ENCODE measurements around the gene CYP3A7. TPM values are rescaled to one million over a fixed set of nuclear protein-coding genes. Genes with fewer than 3 reads are reported as not detected.

Gene CYP3A7
- total and polyA plus RNA-seq, 2 donors (not counting 1 experiment from before 2014, with no cell fraction given): not detected

DNA sequence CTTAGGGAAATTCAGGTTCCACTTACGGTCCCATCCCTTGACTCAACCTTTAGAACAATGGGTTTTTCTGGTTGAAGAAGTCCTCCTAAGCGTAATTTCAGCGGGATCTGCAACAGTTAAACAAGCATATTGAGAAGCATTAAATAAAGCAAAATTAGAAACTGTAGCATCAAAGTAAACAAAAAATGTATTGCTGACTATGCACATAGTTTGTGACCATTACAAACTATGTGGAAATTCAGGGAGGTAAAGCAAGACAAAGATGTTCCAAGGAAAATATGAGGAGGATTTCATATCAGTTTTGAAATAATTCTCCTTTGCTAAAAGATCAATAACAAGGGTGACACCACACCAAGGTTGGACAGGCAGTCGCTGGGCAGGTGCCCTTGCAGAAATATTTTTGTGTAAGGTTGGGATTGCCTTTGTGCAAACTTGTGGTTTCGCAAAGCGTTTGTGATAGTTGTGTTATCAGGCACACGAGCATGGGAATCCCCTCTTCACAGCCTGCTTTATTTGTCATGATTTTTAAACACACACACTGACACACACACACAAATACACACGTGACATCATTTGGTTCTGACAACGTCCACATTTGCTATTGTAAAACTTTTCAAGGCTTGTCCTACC lies 49.8 kb downstream of the CYP3A7 start:
- Histone ChIP-seq H2AFZ (ENCODE audit: insufficient read depth, low read depth, low read length, poor library complexity, severe bottlenecking) (no peak overlapping the region), H3K36me3 (replicated peaks in 1 of 2; ENCODE audit: control extremely low read depth in 1 of 2, control insufficient read depth in 1 of 2, extremely low read depth in 1 of 2, insufficient read depth in 2 of 2, low read length in 1 of 2) (no peaks in the 10 kb centered on the region), H3K4me2 (replicated peaks; ENCODE audit: low read depth, low read length, poor library complexity, severe bottlenecking) (no peak overlapping the region), H3K27ac (ENCODE audit: low read length in 2 of 2) (no peak overlapping the region), H3K79me2 (ENCODE audit: control insufficient read depth, insufficient read depth, low read length) (no peaks in the 10 kb centered on the region), H3K4me1 (ENCODE audit: control insufficient read depth in 2 of 2, insufficient read depth in 2 of 2, low read length in 2 of 2) (no peaks in the 10 kb centered on the region), H3K9me3 (ENCODE audit: control extremely low read depth in 1 of 3, control insufficient read depth in 2 of 3, insufficient read depth in 1 of 3, low read length in 2 of 3) (peaks cover 0 to 12% (median 3%) of the 10 kb centered on the region in 3 donors), H4K20me1 (ENCODE audit: control insufficient read depth, insufficient read depth, low read length, poor library complexity, severe bottlenecking) (no peaks in the 10 kb centered on the region), H3K9ac (ENCODE audit: low read length) (no peak overlapping the region), H3K4me3 (ENCODE audit: control extremely low read depth in 1 of 5, extremely low read depth in 1 of 5, insufficient read depth in 1 of 5, low read depth in 2 of 5, low read length in 4 of 5) (no peak overlapping the region), H3K27me3 (replicated peaks in 1 of 4; ENCODE audit: control extremely low read depth in 1 of 4, control insufficient read depth in 3 of 4, insufficient read depth in 4 of 4, low read length in 3 of 4) (peaks cover 0 to 2% (median 0%) of the 10 kb centered on the region in 4 experiments)
- H3K4me3 Mint-ChIP-seq: no peak overlapping the region
- ATAC-seq (ENCODE audit: low read depth) (no peak), DNase-seq (no peak)
- H3K27me3 Mint-ChIP-seq: peaks cover 9% of the 10 kb centered on the region
- peaks cover 3% of the 10 kb centered on the region for H3K9me3 Mint-ChIP-seq (ENCODE audit: insufficient read depth)
- H3K27ac Mint-ChIP-seq: no peak overlapping the region
- 97% methylated on average over 5 of the region's 9 CpGs for WGBS (ENCODE audit: insufficient coverage)
- POLR2A ChIA-PET: no interaction called here
- H3K4me1 Mint-ChIP-seq: no peaks in the 10 kb centered on the region
- TF ChIP-seq, protein P1, sequence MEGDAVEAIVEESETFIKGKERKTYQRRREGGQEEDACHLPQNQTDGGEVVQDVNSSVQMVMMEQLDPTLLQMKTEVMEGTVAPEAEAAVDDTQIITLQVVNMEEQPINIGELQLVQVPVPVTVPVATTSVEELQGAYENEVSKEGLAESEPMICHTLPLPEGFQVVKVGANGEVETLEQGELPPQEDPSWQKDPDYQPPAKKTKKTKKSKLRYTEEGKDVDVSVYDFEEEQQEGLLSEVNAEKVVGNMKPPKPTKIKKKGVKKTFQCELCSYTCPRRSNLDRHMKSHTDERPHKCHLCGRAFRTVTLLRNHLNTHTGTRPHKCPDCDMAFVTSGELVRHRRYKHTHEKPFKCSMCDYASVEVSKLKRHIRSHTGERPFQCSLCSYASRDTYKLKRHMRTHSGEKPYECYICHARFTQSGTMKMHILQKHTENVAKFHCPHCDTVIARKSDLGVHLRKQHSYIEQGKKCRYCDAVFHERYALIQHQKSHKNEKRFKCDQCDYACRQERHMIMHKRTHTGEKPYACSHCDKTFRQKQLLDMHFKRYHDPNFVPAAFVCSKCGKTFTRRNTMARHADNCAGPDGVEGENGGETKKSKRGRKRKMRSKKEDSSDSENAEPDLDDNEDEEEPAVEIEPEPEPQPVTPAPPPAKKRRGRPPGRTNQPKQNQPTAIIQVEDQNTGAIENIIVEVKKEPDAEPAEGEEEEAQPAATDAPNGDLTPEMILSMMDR (IDR thresholded peaks at IDR 0.05): no peak
- TF ChIP-seq EZH2 (IDR thresholded peaks at IDR 0.05; ENCODE audit: borderline replicate concordance, insufficient read depth, low read depth, low read length, poor library complexity, severe bottlenecking): no peak
- CTCF ChIA-PET: no interaction called here
- intact Hi-C loops (cut with micrococcal nuclease): no loop called here

DNA sequence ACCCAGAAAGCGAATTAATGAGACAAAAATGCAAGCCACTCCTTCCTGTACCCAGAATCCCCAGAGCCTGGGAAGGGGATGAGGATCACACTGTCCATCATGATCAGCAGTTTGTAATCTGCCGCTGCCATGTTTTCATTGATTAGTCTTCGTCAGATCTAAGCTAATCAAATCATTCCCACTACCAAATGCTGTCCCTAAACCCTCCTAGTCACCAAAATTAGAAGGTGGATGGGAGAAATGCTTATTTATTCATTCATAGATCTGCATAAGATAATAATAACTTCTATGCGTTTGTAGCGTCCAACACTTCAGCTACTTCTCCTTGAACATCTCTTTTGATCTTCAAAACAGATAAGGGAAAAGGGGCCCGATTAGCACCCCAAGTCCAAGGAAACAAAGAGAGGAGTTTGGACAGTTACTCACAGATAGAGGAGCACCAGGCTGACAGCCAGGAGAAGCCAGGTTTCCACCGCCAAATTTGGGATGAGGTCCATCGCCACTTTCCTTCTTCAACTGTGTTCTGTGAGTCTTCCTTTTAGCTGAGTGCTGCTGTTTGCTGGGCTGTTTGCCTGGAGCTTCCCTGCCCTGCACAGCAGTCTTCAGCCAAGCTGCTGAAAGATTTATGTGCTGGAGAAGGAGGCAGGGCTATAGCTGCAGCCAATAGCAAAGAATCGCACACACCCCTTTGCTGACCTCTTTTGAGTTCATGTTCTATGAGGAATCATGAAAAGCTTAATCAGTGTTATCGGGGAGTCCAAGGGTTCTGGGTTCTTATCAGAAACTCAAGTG lies 55.4 kb downstream of the CYP3A7 start, which contains the start of gene CYP3A5:
Gene CYP3A5, minus strand, starts transcription at position 597 of the 792 bp plus-strand sequence. Its CDS starts 100 bp downstream, at position 497.
- CTCF ChIA-PET: no interaction called here
- peaks cover 3% of the 10 kb centered on the region for H3K9me3 Mint-ChIP-seq (ENCODE audit: insufficient read depth)
- H3K4me1 ChIP-seq (ENCODE audit: control insufficient read depth in 2 of 2, insufficient read depth in 2 of 2, low read length in 2 of 2): no peaks in the 10 kb centered on the region

More for the DNA sequence above, 55.4 kb downstream of the CYP3A7 start, which contains the start of gene CYP3A5:
- DNase-seq (no peak), ATAC-seq (ENCODE audit: low read depth) (no peak)
- Histone ChIP-seq H2AFZ (ENCODE audit: insufficient read depth, low read depth, low read length, poor library complexity, severe bottlenecking) (no peak within 1 kb of the TSS), H3K27me3 (replicated peaks in 1 of 4; ENCODE audit: control extremely low read depth in 1 of 4, control insufficient read depth in 3 of 4, insufficient read depth in 4 of 4, low read length in 3 of 4) (peaks cover 0 to 2% (median 0%) of the 10 kb centered on the region in 4 experiments), H3K4me2 (replicated peaks; ENCODE audit: low read depth, low read length, poor library complexity, severe bottlenecking) (no peak within 1 kb of the TSS), H3K9me3 (ENCODE audit: control extremely low read depth in 1 of 3, control insufficient read depth in 2 of 3, insufficient read depth in 1 of 3, low read length in 2 of 3) (peaks cover 0 to 5% (median 3%) of the 10 kb centered on the region in 3 donors), H3K27ac (ENCODE audit: low read length in 2 of 2) (no peak within 1 kb of the TSS), H4K20me1 (ENCODE audit: control insufficient read depth, insufficient read depth, low read length, poor library complexity, severe bottlenecking) (no peaks in the 10 kb centered on the region), H3K9ac (ENCODE audit: low read length) (no peak within 1 kb of the TSS), H3K36me3 (replicated peaks in 1 of 2; ENCODE audit: control extremely low read depth in 1 of 2, control insufficient read depth in 1 of 2, extremely low read depth in 1 of 2, insufficient read depth in 2 of 2, low read length in 1 of 2) (no peaks in the 10 kb centered on the region), H3K4me3 (ENCODE audit: control extremely low read depth in 1 of 5, extremely low read depth in 1 of 5, insufficient read depth in 1 of 5, low read depth in 2 of 5, low read length in 4 of 5) (no peak within 1 kb of the TSS), H3K79me2 (ENCODE audit: control insufficient read depth, insufficient read depth, low read length) (no peaks in the 10 kb centered on the region)
- POLR2A ChIA-PET: no interaction called here
- TF ChIP-seq, protein P1 (IDR thresholded peaks at IDR 0.05): no peak
- TF ChIP-seq EZH2 (IDR thresholded peaks at IDR 0.05; ENCODE audit: borderline replicate concordance, insufficient read depth, low read depth, low read length, poor library complexity, severe bottlenecking): no peak
- intact Hi-C loops (cut with micrococcal nuclease): no loop called here
- no peak within 1 kb of the TSS for H3K4me3 Mint-ChIP-seq
- H3K4me1 Mint-ChIP-seq: peaks cover 4% of the 10 kb centered on the region
- H3K27me3 Mint-ChIP-seq: peaks cover 17% of the 10 kb centered on the region
- WGBS (ENCODE audit: insufficient coverage): 100% methylated on average over 4 of the region's 10 CpGs
- no peak within 1 kb of the TSS for H3K27ac Mint-ChIP-seq

All from B cell (primary cell).